H1 (cell line): ENCODE results near the gene BRSK2. TPM values are rescaled to one million over a fixed set of nuclear protein-coding genes. Genes with fewer than 3 reads are reported as not detected.

ENCODE experiments used
- GABPA ChIP-seq: IDR thresholded peaks from 2 replicates; pipeline ENCODE4 v1.6.1; 2011; ENCODE audit warnings: mild to moderate bottlenecking, low read length, moderate library complexity, borderline replicate concordance; ENCODE audit not compliant: insufficient read depth
- POLR2A ChIP-seq, 2 experiments: IDR thresholded peaks; 1 replicate in 1 of 2; 2 replicates in 1 of 2; pipeline ENCODE4 v1.6.1; 2011; ENCODE audit warnings: low read depth in 2 of 2, low read length in 2 of 2, mild to moderate bottlenecking in 2 of 2; ENCODE audit errors: control extremely low read depth in 1 of 2
- RNF2 ChIP-seq: fragments of 200-900, 300-1000 bp; sonication (generic); IDR thresholded peaks from 2 replicates; pipeline ENCODE4 v1.7.1; 2016; ENCODE audit warnings: borderline replicate concordance, low read depth, mild to moderate bottlenecking, antibody characterized with exemption, low read length; ENCODE audit not compliant: poor library complexity, severe bottlenecking; ENCODE audit errors: missing control alignments
- TAF1 ChIP-seq: IDR thresholded peaks from 2 replicates; pipeline ENCODE4 v1.6.1; 2011; ENCODE audit warnings: mild to moderate bottlenecking, low read depth, low read length
- polyA plus RNA-seq, 7 experiments: library from polyadenylated mRNA; depleted of rRNA in 3 of 7; stranded (reverse) in 5 of 7; unstranded in 2 of 7; fragments of >200 nt in 5 of 7; fragments of 200-250 nt in 2 of 7; gene quantifications; 1 replicate in 5 of 7; 2 replicates in 1 of 7; 4 replicates in 1 of 7; pipeline versions ENCODE4 v1.2.1 to v1.2.3, GENCODE V29; 2011 to 2013; ENCODE audit warnings: missing spikeins in 2 of 7, mixed read lengths in 2 of 7
- total RNA-seq: library from RNA; stranded (reverse); fragmentation: NEBNext Ultra II Directional; extraction: Animal tissue kit (Norgen Biotek cat#: 25700); gene quantifications from 2 replicates; pipeline ENCODE4 v1.2.1, GENCODE V29; 2021
- TF ChIP-seq, protein P1 (sequence below): fragments of 300-600 bp; sonication (generic); IDR thresholded peaks from 2 replicates; pipeline ENCODE4 v1.7.1; 2012; ENCODE audit warnings: low read length, moderate library complexity, mild to moderate bottlenecking, inconsistent platforms; ENCODE audit not compliant: insufficient replicate concordance
- TF ChIP-seq, protein P2 (sequence below): IDR thresholded peaks from 2 replicates; pipeline ENCODE4 v1.6.1; 2012; ENCODE audit warnings: low read length, inconsistent platforms
- TF ChIP-seq, protein P3 (sequence below): IDR thresholded peaks from 2 replicates; pipeline ENCODE4 v1.6.1; 2012; ENCODE audit warnings: inconsistent platforms

BRSK2 gene
- total and polyA plus RNA-seq, 2 of the 8 experiments (the other 6 are each of a cell fraction or from before 2014, with no cell fraction given) = 17.3 to 27.1 TPM

DNA sequence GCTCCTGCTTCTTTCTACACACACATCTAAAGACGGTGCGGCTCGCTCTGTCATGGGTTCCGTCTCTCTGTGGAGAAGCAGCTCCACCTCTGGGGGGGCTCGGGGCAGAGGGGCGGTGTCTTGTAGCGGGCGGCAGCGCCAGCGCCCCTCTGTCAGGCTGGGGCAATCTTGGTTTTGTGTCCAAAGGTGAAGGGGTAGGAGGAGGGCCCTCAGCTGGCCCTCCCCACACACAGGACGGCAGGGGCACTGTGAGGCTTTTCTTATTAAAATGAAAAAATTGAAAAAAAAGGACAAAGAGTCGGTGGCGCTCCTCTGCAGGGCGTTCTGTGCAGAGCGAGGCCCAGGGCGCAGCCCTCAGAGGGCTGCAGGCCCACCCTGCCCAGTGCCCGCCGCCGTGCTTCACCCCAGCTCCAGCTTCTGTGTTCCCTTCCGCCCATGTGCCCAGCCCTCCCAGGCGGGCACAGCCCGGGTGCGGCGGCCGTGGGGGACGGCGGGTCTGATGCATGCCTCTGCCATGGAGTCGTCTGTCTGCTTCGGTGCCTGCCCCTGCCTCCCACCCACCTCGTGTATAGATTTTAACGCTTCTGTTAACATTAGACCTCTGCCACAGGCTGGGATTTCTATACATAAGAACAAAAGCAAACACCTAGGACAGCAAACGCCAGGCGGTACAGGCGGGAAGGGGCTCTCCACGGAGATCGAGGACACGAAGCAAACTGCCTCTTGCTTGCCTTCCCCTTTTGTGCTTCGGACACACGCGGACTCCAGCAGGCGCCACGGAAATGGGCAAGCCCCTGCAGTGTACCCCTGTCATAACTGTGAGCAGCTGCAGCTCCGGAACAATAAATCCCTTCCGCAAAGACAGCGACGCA is 72.3 kb downstream of the BRSK2 start (continued):
- TF ChIP-seq, protein P1, sequence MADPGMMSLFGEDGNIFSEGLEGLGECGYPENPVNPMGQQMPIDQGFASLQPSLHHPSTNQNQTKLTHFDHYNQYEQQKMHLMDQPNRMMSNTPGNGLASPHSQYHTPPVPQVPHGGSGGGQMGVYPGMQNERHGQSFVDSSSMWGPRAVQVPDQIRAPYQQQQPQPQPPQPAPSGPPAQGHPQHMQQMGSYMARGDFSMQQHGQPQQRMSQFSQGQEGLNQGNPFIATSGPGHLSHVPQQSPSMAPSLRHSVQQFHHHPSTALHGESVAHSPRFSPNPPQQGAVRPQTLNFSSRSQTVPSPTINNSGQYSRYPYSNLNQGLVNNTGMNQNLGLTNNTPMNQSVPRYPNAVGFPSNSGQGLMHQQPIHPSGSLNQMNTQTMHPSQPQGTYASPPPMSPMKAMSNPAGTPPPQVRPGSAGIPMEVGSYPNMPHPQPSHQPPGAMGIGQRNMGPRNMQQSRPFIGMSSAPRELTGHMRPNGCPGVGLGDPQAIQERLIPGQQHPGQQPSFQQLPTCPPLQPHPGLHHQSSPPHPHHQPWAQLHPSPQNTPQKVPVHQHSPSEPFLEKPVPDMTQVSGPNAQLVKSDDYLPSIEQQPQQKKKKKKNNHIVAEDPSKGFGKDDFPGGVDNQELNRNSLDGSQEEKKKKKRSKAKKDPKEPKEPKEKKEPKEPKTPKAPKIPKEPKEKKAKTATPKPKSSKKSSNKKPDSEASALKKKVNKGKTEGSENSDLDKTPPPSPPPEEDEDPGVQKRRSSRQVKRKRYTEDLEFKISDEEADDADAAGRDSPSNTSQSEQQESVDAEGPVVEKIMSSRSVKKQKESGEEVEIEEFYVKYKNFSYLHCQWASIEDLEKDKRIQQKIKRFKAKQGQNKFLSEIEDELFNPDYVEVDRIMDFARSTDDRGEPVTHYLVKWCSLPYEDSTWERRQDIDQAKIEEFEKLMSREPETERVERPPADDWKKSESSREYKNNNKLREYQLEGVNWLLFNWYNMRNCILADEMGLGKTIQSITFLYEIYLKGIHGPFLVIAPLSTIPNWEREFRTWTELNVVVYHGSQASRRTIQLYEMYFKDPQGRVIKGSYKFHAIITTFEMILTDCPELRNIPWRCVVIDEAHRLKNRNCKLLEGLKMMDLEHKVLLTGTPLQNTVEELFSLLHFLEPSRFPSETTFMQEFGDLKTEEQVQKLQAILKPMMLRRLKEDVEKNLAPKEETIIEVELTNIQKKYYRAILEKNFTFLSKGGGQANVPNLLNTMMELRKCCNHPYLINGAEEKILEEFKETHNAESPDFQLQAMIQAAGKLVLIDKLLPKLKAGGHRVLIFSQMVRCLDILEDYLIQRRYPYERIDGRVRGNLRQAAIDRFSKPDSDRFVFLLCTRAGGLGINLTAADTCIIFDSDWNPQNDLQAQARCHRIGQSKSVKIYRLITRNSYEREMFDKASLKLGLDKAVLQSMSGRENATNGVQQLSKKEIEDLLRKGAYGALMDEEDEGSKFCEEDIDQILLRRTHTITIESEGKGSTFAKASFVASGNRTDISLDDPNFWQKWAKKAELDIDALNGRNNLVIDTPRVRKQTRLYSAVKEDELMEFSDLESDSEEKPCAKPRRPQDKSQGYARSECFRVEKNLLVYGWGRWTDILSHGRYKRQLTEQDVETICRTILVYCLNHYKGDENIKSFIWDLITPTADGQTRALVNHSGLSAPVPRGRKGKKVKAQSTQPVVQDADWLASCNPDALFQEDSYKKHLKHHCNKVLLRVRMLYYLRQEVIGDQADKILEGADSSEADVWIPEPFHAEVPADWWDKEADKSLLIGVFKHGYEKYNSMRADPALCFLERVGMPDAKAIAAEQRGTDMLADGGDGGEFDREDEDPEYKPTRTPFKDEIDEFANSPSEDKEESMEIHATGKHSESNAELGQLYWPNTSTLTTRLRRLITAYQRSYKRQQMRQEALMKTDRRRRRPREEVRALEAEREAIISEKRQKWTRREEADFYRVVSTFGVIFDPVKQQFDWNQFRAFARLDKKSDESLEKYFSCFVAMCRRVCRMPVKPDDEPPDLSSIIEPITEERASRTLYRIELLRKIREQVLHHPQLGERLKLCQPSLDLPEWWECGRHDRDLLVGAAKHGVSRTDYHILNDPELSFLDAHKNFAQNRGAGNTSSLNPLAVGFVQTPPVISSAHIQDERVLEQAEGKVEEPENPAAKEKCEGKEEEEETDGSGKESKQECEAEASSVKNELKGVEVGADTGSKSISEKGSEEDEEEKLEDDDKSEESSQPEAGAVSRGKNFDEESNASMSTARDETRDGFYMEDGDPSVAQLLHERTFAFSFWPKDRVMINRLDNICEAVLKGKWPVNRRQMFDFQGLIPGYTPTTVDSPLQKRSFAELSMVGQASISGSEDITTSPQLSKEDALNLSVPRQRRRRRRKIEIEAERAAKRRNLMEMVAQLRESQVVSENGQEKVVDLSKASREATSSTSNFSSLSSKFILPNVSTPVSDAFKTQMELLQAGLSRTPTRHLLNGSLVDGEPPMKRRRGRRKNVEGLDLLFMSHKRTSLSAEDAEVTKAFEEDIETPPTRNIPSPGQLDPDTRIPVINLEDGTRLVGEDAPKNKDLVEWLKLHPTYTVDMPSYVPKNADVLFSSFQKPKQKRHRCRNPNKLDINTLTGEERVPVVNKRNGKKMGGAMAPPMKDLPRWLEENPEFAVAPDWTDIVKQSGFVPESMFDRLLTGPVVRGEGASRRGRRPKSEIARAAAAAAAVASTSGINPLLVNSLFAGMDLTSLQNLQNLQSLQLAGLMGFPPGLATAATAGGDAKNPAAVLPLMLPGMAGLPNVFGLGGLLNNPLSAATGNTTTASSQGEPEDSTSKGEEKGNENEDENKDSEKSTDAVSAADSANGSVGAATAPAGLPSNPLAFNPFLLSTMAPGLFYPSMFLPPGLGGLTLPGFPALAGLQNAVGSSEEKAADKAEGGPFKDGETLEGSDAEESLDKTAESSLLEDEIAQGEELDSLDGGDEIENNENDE = no peak
- no peak for TF ChIP-seq POLR2A (IDR thresholded peaks at IDR 0.05; ENCODE audit: control extremely low read depth in 1 of 2, low read depth in 2 of 2, low read length in 2 of 2)
- no peak for TF ChIP-seq GABPA
- TF ChIP-seq, protein P2, sequence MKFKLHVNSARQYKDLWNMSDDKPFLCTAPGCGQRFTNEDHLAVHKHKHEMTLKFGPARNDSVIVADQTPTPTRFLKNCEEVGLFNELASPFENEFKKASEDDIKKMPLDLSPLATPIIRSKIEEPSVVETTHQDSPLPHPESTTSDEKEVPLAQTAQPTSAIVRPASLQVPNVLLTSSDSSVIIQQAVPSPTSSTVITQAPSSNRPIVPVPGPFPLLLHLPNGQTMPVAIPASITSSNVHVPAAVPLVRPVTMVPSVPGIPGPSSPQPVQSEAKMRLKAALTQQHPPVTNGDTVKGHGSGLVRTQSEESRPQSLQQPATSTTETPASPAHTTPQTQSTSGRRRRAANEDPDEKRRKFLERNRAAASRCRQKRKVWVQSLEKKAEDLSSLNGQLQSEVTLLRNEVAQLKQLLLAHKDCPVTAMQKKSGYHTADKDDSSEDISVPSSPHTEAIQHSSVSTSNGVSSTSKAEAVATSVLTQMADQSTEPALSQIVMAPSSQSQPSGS = no peak
- no peak for TF ChIP-seq TAF1
- TF ChIP-seq, protein P3, sequence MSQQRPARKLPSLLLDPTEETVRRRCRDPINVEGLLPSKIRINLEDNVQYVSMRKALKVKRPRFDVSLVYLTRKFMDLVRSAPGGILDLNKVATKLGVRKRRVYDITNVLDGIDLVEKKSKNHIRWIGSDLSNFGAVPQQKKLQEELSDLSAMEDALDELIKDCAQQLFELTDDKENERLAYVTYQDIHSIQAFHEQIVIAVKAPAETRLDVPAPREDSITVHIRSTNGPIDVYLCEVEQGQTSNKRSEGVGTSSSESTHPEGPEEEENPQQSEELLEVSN = no peak
- no peak for TF ChIP-seq RNF2
